GM12878 (cell line): ENCODE measurements around the gene BICD1. TPM values are rescaled to one million over a fixed set of nuclear protein-coding genes. Genes with fewer than 3 reads are reported as not detected.

Source experiments
- BHLHE40 ChIP-seq, 2 experiments: fragments of 450-650 bp in 1 of 2; IDR thresholded peaks; 2 replicates each; pipeline ENCODE4 v1.6.1; 2011 to 2017; ENCODE audit warnings: low read depth in 2 of 2, borderline replicate concordance in 1 of 2, improper control_type of control experiment in 1 of 2, low read length in 1 of 2, mild to moderate bottlenecking in 1 of 2
- CREB1 ChIP-seq: IDR thresholded peaks from 2 replicates; pipeline ENCODE4 v1.6.1; 2012; ENCODE audit warnings: low read depth, mild to moderate bottlenecking, inconsistent platforms
- EED ChIP-seq: sonication (generic); IDR thresholded peaks from 2 replicates; pipeline ENCODE4 v1.6.1; 2016; ENCODE audit warnings: antibody characterized with exemption, low read depth
- EGR1 ChIP-seq, 2 experiments: IDR thresholded peaks; 1 replicate in 1 of 2; 2 replicates in 1 of 2; pipeline ENCODE4 v1.6.1; 2011 to 2012; ENCODE audit warnings: low read depth in 2 of 2, low read length in 2 of 2, borderline replicate concordance in 1 of 2, mild to moderate bottlenecking in 1 of 2, moderate library complexity in 1 of 2
- ESRRA ChIP-seq: IDR thresholded peaks from 2 replicates; pipeline ENCODE4 v1.6.1; 2012; ENCODE audit warnings: mild to moderate bottlenecking, low read length, improper control_type of control experiment
- ETV6 ChIP-seq, 2 experiments: fragments of 450-650 bp in 1 of 2; IDR thresholded peaks in 1 of 2; conservative IDR thresholded peaks in 1 of 2; 2 replicates each; pipeline ENCODE4 v1.6.1; 2014; ENCODE audit warnings: antibody characterized with exemption in 1 of 2, borderline replicate concordance in 1 of 2, low read depth in 1 of 2, mild to moderate bottlenecking in 1 of 2, moderate library complexity in 1 of 2
- GABPA ChIP-seq: IDR thresholded peaks from 2 replicates; pipeline ENCODE4 v1.6.1; 2014; ENCODE audit warnings: antibody characterized with exemption, low read depth, mild to moderate bottlenecking, inconsistent platforms
- HDAC6 ChIP-seq: fragments of 200-600 bp; sonication (generic); IDR thresholded peaks from one replicate; pipeline ENCODE4 v1.8.0; 2017; ENCODE audit warnings: antibody characterized with exemption; ENCODE audit not compliant: unreplicated experiment
- IKZF1 ChIP-seq: fragments of 450-650 bp; conservative IDR thresholded peaks from 2 replicates; pipeline ENCODE4 v1.6.1; 2017; ENCODE audit warnings: antibody characterized with exemption, mild to moderate bottlenecking
- IRF5 ChIP-seq: fragments of 450-650 bp; IDR thresholded peaks from 2 replicates; pipeline ENCODE4 v1.6.1; 2017; ENCODE audit warnings: borderline replicate concordance
- JUNB ChIP-seq: IDR thresholded peaks from 2 replicates; pipeline ENCODE4 v1.6.1; 2016; ENCODE audit warnings: antibody characterized with exemption, mild to moderate bottlenecking
- MLLT1 ChIP-seq: fragments of 450-650 bp; IDR thresholded peaks from 2 replicates; pipeline ENCODE4 v1.6.1; 2016; ENCODE audit warnings: mild to moderate bottlenecking
- MYB ChIP-seq: fragments of 150-350 bp; IDR thresholded peaks from 2 replicates; pipeline ENCODE4 v1.6.1; 2014; ENCODE audit warnings: mild to moderate bottlenecking, low read depth, low read length, borderline replicate concordance
- NFXL1 ChIP-seq: fragments of 450-650 bp; IDR thresholded peaks from 2 replicates; pipeline ENCODE4 v1.6.1; 2017; ENCODE audit warnings: antibody characterized with exemption, mild to moderate bottlenecking, borderline replicate concordance
- NFYA ChIP-seq: IDR thresholded peaks from 2 replicates; pipeline ENCODE4 v1.6.1; 2011; ENCODE audit warnings: low read depth, mild to moderate bottlenecking, low read length, improper control_type of control experiment, borderline replicate concordance
- POU2F2 ChIP-seq: IDR thresholded peaks from 3 replicates; pipeline ENCODE4 v1.6.1; 2011; ENCODE audit warnings: low read depth, mild to moderate bottlenecking, low read length, borderline replicate concordance
- RCOR1 ChIP-seq: conservative IDR thresholded peaks from 2 replicates; pipeline ENCODE4 v1.6.1; 2012; ENCODE audit warnings: low read depth, low read length, improper control_type of control experiment
- SMAD1 ChIP-seq: fragments of 450-650 bp; IDR thresholded peaks from 2 replicates; pipeline ENCODE4 v1.6.1; 2018; ENCODE audit warnings: mild to moderate bottlenecking, low read depth; ENCODE audit not compliant: partially characterized antibody
- SMC3 ChIP-seq: IDR thresholded peaks from 2 replicates; pipeline ENCODE4 v1.6.1; 2011; ENCODE audit warnings: low read length, improper control_type of control experiment, borderline replicate concordance
- WRNIP1 ChIP-seq: IDR thresholded peaks from 2 replicates; pipeline ENCODE4 v1.6.1; 2011; ENCODE audit warnings: low read depth, low read length, improper control_type of control experiment, borderline replicate concordance
- ZNF217 ChIP-seq: fragments of 450-650 bp; IDR thresholded peaks from 2 replicates; pipeline ENCODE4 v1.6.1; 2017; ENCODE audit warnings: antibody characterized with exemption, mild to moderate bottlenecking
- polyA plus RNA-seq, 11 experiments: library from polyadenylated mRNA; depleted of rRNA in 4 of 11; unstranded in 6 of 11; stranded (reverse) in 5 of 11; fragments of >200 nt; fragmentation: Nextera tagmentation in 4 of 11; fragmentation: Illumina TruSeq in 1 of 11; extraction: Ambion mirVana in 4 of 11; extraction: Trizol in 1 of 11; gene quantifications; 1 replicate in 1 of 11; 2 replicates in 10 of 11; pipeline versions ENCODE4 v1.2.1 to v1.2.3, GENCODE V29; 2011 to 2016; ENCODE audit warnings: inconsistent platforms in 2 of 11, missing spikeins in 2 of 11, low read depth in 1 of 11
- total RNA-seq, 4 experiments: library from RNA; depleted of rRNA in 3 of 4; stranded (reverse); fragments of >200 nt in 3 of 4; fragmentation: Illumina TruSeq in 1 of 4; extraction: Trizol in 1 of 4; gene quantifications; 2 replicates each; pipeline versions ENCODE4 v1.2.1 to v1.2.3, GENCODE V29; 2013 to 2021

Gene BICD1
- total and polyA plus RNA-seq, 10 of the 15 experiments (the other 5 are each of a cell fraction or from before 2014, with no cell fraction given), result 4.7 to 32.5 (median 14.4) TPM

GRCh38 chr12:32399370-32400113, 292.9 kb downstream of the BICD1 start, which contains the start of gene FGD4 (continued):
- no peak for TF ChIP-seq IRF5
- TF ChIP-seq NFXL1, result no peak
- TF ChIP-seq BHLHE40 (IDR thresholded peaks at IDR 0.05; ENCODE audit: borderline replicate concordance in 1 of 2, low read depth in 2 of 2, low read length in 1 of 2), result no peak
- peak; percentile 50; the same call in 1 of the 2 replicates for TF ChIP-seq IKZF1
- no peak for TF ChIP-seq RCOR1
- TF ChIP-seq EGR1 (IDR thresholded peaks at IDR 0.05; ENCODE audit: borderline replicate concordance in 1 of 2, low read depth in 2 of 2, low read length in 2 of 2), result no peak
- no peak for TF ChIP-seq CREB1
- no peak for TF ChIP-seq WRNIP1
- no peak for TF ChIP-seq MLLT1
- TF ChIP-seq SMC3, result no peak
- no peak for TF ChIP-seq ESRRA
- TF ChIP-seq POU2F2, result no peak
- no peak for TF ChIP-seq MYB
- TF ChIP-seq SMAD1, result no peak
- TF ChIP-seq ZNF217, result no peak
- peak; percentile 38 for TF ChIP-seq HDAC6
- no peak for TF ChIP-seq JUNB
- no peak for TF ChIP-seq NFYA
- TF ChIP-seq GABPA, result no peak
- TF ChIP-seq ETV6 (conservative IDR thresholded peaks at IDR 0.05 in 1 of 2, IDR thresholded peaks at IDR 0.05 in 1 of 2; ENCODE audit: borderline replicate concordance in 1 of 2, low read depth in 1 of 2), result no peak
- TF ChIP-seq EED, result peak; percentile 26; the same call in 1 of the 2 replicates
